ENCODE data around the gene TYK2.

- TF ChIP-seq CTCF (IDR thresholded peaks at IDR 0.05) (no peak), POLR2AphosphoS5 (IDR thresholded peaks at IDR 0.05) (no peak), EP300 (IDR thresholded peaks at IDR 0.05) (no peak), POLR2A (IDR thresholded peaks at IDR 0.05) (no peak)
These were observed 38.9 kb upstream of the TYK2 start for GRCh38 chr19:10419200-10419645.

Measured in sigmoid colon (tissue), 4 donors.